Measurements from ENCODE around the gene FOCAD. TPM values are rescaled to one million over a fixed set of nuclear protein-coding genes. Genes with fewer than 3 reads are reported as not detected.

FOCAD gene
- total RNA-seq, 1 experiment from 2014 or later = 17.1 TPM

DNA sequence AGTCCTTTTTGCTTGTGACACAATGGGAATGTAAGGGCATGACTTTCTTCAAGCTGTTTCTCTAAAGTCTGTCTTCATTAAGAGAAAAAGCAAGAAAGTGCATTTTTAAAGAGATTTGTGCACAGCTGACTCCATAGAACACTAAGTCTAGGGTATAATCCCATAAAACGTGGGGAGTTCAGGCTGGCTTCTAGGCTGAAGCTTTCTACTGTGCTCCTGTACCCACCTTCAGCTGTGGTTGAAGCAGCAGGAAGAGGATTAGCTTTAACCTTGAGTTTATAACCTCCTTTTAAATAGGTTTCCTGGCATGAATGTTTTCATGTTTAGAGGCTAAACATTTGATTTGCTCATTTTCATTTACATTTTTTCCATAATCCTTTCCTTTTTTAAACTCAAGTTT is 220.9 kb downstream of the FOCAD start:
- no peak for DNase-seq
- CTCF ChIA-PET = no interaction called here

GRCh38 chr9:20906326-20906725 is 222.3 kb downstream of the FOCAD start:
- Histone ChIP-seq H3K4me3 (no peak overlapping the region), H3K79me2 (ENCODE audit: low read depth) (no peaks in the 10 kb centered on the region), H2AFZ (no peak overlapping the region), H3F3A (ENCODE audit: insufficient read depth, low read depth) (no peaks in the 10 kb centered on the region), H3K36me3 (ENCODE audit: low read depth) (no peaks in the 10 kb centered on the region), H3K27ac (no peak overlapping the region), H3K27me3 (ENCODE audit: insufficient read depth, low read depth) (no peaks in the 10 kb centered on the region), H3K4me1 (replicated peaks; ENCODE audit: insufficient read depth) (no peaks in the 10 kb centered on the region), H4K20me1 (ENCODE audit: insufficient read depth) (no peaks in the 10 kb centered on the region), H3K9me2 (ENCODE audit: insufficient read depth) (no peaks in the 10 kb centered on the region), H3K4me2 (no peak overlapping the region), H3K9me3 (ENCODE audit: insufficient read depth, low read depth) (no peaks in the 10 kb centered on the region)
- BruUV-seq (replicated peaks) = no TSS peak
- TF ChIP-seq EZH2 (IDR thresholded peaks at IDR 0.05; ENCODE audit: low read depth) (no peak), CTCF (conservative IDR thresholded peaks at IDR 0.05) (no peak)
- no peak for DNase-seq
- POLR2A ChIA-PET (ENCODE audit: unreplicated experiment) = interaction anchor here (0.6 kb wide), 1 partner anchor 9 kb away, joined by 3 read pairs; no protein-coding TSS in a partner anchor
- CTCF ChIA-PET = no interaction called here
- intact Hi-C loops (cut with micrococcal nuclease; ENCODE audit: unreplicated experiment) = no loop called here

More for the DNA sequence above, 220.9 kb downstream of the FOCAD start:
- no peak overlapping the region for H3K4me2 ChIP-seq
- no peaks in the 10 kb centered on the region for H3K79me2 ChIP-seq (ENCODE audit: low read depth)
- H3K27ac ChIP-seq = no peak overlapping the region
- H3F3A ChIP-seq (ENCODE audit: insufficient read depth, low read depth) = no peaks in the 10 kb centered on the region
- no peak overlapping the region for H3K4me3 ChIP-seq
- no TSS peak for BruUV-seq (replicated peaks)
- TF ChIP-seq EZH2 (IDR thresholded peaks at IDR 0.05; ENCODE audit: low read depth) (no peak), CTCF (conservative IDR thresholded peaks at IDR 0.05) (no peak)
- no peaks in the 10 kb centered on the region for H3K4me1 ChIP-seq (replicated peaks; ENCODE audit: insufficient read depth)
- no peaks in the 10 kb centered on the region for H4K20me1 ChIP-seq (ENCODE audit: insufficient read depth)
- no peaks in the 10 kb centered on the region for H3K27me3 ChIP-seq (ENCODE audit: insufficient read depth, low read depth)
- no peak overlapping the region for H2AFZ ChIP-seq
- H3K9me2 ChIP-seq (ENCODE audit: insufficient read depth) = no peaks in the 10 kb centered on the region
- no peaks in the 10 kb centered on the region for H3K9me3 ChIP-seq (ENCODE audit: insufficient read depth, low read depth)
- POLR2A ChIA-PET (ENCODE audit: unreplicated experiment) = no interaction called here
- no peaks in the 10 kb centered on the region for H3K36me3 ChIP-seq (ENCODE audit: low read depth)
- intact Hi-C loops (cut with micrococcal nuclease; ENCODE audit: unreplicated experiment) = no loop called here

DNA sequence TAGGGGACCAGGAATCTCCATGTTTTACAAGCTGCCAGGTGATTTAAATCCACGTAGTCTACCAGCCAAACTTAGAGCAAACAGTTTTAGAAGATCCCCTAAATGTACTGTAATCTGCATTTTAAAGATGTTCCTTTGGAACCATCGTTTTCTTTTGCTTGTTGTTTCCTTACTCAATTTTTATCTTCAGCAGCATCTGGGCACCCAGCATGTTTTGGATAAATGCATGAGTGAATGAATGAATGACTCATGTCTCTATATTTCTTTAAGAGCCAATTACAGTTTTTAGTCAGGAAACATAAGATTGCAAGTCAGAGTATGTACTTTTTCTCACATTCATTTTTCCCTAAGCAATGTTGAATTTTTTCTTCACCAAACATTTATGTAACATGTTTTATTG is 224.4 kb downstream of the FOCAD start:
- intact Hi-C loops (cut with micrococcal nuclease; ENCODE audit: unreplicated experiment) = no loop called here
- CTCF ChIA-PET = interaction anchor here (0.5 kb wide), 1 partner anchor 86 kb away, joined by 7 read pairs; no protein-coding TSS in a partner anchor

More for the DNA sequence above, 224.4 kb downstream of the FOCAD start:
- Histone ChIP-seq H3K27me3 (ENCODE audit: insufficient read depth, low read depth) (no peaks in the 10 kb centered on the region), H3K4me2 (no peak overlapping the region), H3F3A (ENCODE audit: insufficient read depth, low read depth) (no peaks in the 10 kb centered on the region), H4K20me1 (ENCODE audit: insufficient read depth) (no peaks in the 10 kb centered on the region), H3K4me3 (no peak overlapping the region), H3K79me2 (ENCODE audit: low read depth) (no peaks in the 10 kb centered on the region), H3K9me2 (ENCODE audit: insufficient read depth) (no peaks in the 10 kb centered on the region), H3K9me3 (ENCODE audit: insufficient read depth, low read depth) (no peaks in the 10 kb centered on the region), H3K27ac (no peak overlapping the region), H3K4me1 (replicated peaks; ENCODE audit: insufficient read depth) (no peaks in the 10 kb centered on the region), H2AFZ (no peak overlapping the region), H3K36me3 (ENCODE audit: low read depth) (no peaks in the 10 kb centered on the region)
- DNase-seq = no peak
- no TSS peak for BruUV-seq (replicated peaks)
- POLR2A ChIA-PET (ENCODE audit: unreplicated experiment) = no interaction called here
- TF ChIP-seq EZH2 (IDR thresholded peaks at IDR 0.05; ENCODE audit: low read depth) = no peak
- TF ChIP-seq CTCF (conservative IDR thresholded peaks at IDR 0.05) = no peak
